Stomach (tissue), 9 donors: ENCODE data around the gene SYNPO. TPM values are rescaled to one million over a fixed set of nuclear protein-coding genes. Genes with fewer than 3 reads are reported as not detected.
A peak's percentile ranks its signal among the peaks of the same experiment; 100 is the strongest.

Experiments used
- DNase-seq, 2 donors: peaks; one replicate each; pipeline versions ENCODE4 v3.0.0 to v3.0.0-alpha.2; 2013 to 2019
- H3K27ac ChIP-seq, 5 donors: fragments of 200-600 bp in 4 of 5; sonication (generic) in 4 of 5; one replicate each; pipeline ENCODE4 v1.5.1; 2013 to 2019; ENCODE audit warnings: mild to moderate bottlenecking in 1 of 5, moderate library complexity in 1 of 5
- H3K27me3 ChIP-seq, 3 donors: fragments of 200-600 bp; sonication (generic); one replicate each; pipeline ENCODE4 v1.5.1; 2017 to 2019; ENCODE audit warnings: mixed run types in 1 of 3
- H3K36me3 ChIP-seq, 4 donors: fragments of 200-600 bp; sonication (generic); 1 replicate in 3 of 4; 2 replicates in 1 of 4; pipeline ENCODE4 v1.5.1; 2016 to 2019
- H3K4me1 ChIP-seq, 4 donors: fragments of 200-600 bp; sonication (generic); one replicate each; pipeline ENCODE4 v1.5.1; 2016 to 2019
- H3K4me3 ChIP-seq, 4 donors: fragments of 200-600 bp; sonication (generic) in 3 of 4; one replicate each; pipeline ENCODE4 v1.5.1; 2016 to 2019; ENCODE audit warnings: mild to moderate bottlenecking in 1 of 4
- H3K9me3 ChIP-seq, 4 donors: fragments of 200-600 bp; sonication (generic); one replicate each; pipeline ENCODE4 v1.5.1; 2016 to 2019
- EP300 ChIP-seq: sonication (generic); formaldehyde crosslinking; IDR thresholded peaks from one replicate; pipeline ENCODE4 v1.6.1; 2017; ENCODE audit warnings: antibody characterized with exemption
- POLR2A ChIP-seq, 4 donors: fragments of 450-650 bp; IDR thresholded peaks; one replicate each; pipeline ENCODE4 v1.6.1; 2016; ENCODE audit warnings: antibody characterized with exemption in 4 of 4, control low read depth in 2 of 4, mild to moderate bottlenecking in 1 of 4, moderate library complexity in 1 of 4
- POLR2AphosphoS5 ChIP-seq, 3 donors: sonication (generic); formaldehyde crosslinking; IDR thresholded peaks; one replicate each; pipeline ENCODE4 v1.6.1; 2016; ENCODE audit warnings: antibody characterized with exemption in 3 of 3
- WGBS, 5 donors: extraction: QIAGEN DNeasy Blood & Tissue Kit in 3 of 5; methylation state at CpG; one replicate each; pipeline versions ENCODE4 v1.1.5 to v1.1.7; 2013 to 2018; 5-methylcytosine and 5-hydroxymethylcytosine counted together
- intact Hi-C: fragments of 100-400 bp; cut with DNase I; formaldehyde crosslinking; loops from one replicate; pipeline ENCODE4 v1.15.1; 2023; ENCODE audit warnings: low total_unique reads
- polyA plus RNA-seq, 3 donors: library from polyadenylated mRNA; stranded (reverse); fragments of 200-250 nt; gene quantifications; one replicate each; pipeline ENCODE4 v1.2.3, GENCODE V29; 2013
- total RNA-seq, 5 donors: library from RNA; depleted of rRNA; stranded (reverse); fragments of >200 nt; gene quantifications; one replicate each; pipeline versions ENCODE4 v1.1.0 to v1.2.3, GENCODE V29; 2014 to 2016
- TF ChIP-seq, protein P1 (sequence below), 7 experiments: fragments of 450-650 bp in 4 of 7; fragments of 200-600 bp in 3 of 7; sonication (generic) in 3 of 7; IDR thresholded peaks; one replicate each; pipeline ENCODE4 v1.5.1; 2016 to 2019; ENCODE audit warnings: antibody characterized with exemption in 7 of 7, control low read depth in 2 of 7, mild to moderate bottlenecking in 1 of 7
- donor health status: healthy with polysubstance abuse.
- donor health status: Bipolar disorder and iron deficiency.
- donor health status: healthy.

The SYNPO gene
- total and polyA plus RNA-seq, 8 donors, result 3.7 to 52.7 (median 21.7) TPM

GRCh38 chr5:150616506-150616905 lies 24.0 kb upstream of the SYNPO start:
- H3K4me3 ChIP-seq, result no peak overlapping the region
- intact Hi-C loops, result no loop called here
- no peaks in the 10 kb centered on the region for H3K36me3 ChIP-seq
- H3K27me3 ChIP-seq, result no peaks in the 10 kb centered on the region
- WGBS, 5 donors, result 88 to 97% (median 95%) methylated on average over 1 of the region's 1 CpG
- H3K9me3 ChIP-seq, result no peaks in the 10 kb centered on the region
- peaks cover 73 to 84% (median 76%) of the 10 kb centered on the region in 4 donors for H3K4me1 ChIP-seq
- peak overlapping the region; percentile 79 to 89 (median 86) for H3K27ac ChIP-seq
- no peak for DNase-seq
- TF ChIP-seq EP300, result no peak
- no peak for TF ChIP-seq POLR2A (IDR thresholded peaks at IDR 0.05)
- no peak for TF ChIP-seq POLR2AphosphoS5 (IDR thresholded peaks at IDR 0.05)

GRCh38 chr5:150618163-150618562 lies 22.3 kb upstream of the SYNPO start:
- peak in 1 of 2 donors; percentile 64 for DNase-seq
- TF ChIP-seq, protein P1, sequence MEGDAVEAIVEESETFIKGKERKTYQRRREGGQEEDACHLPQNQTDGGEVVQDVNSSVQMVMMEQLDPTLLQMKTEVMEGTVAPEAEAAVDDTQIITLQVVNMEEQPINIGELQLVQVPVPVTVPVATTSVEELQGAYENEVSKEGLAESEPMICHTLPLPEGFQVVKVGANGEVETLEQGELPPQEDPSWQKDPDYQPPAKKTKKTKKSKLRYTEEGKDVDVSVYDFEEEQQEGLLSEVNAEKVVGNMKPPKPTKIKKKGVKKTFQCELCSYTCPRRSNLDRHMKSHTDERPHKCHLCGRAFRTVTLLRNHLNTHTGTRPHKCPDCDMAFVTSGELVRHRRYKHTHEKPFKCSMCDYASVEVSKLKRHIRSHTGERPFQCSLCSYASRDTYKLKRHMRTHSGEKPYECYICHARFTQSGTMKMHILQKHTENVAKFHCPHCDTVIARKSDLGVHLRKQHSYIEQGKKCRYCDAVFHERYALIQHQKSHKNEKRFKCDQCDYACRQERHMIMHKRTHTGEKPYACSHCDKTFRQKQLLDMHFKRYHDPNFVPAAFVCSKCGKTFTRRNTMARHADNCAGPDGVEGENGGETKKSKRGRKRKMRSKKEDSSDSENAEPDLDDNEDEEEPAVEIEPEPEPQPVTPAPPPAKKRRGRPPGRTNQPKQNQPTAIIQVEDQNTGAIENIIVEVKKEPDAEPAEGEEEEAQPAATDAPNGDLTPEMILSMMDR (IDR thresholded peaks at IDR 0.05), result no peak
- no peak for TF ChIP-seq POLR2AphosphoS5 (IDR thresholded peaks at IDR 0.05)
- no peak for TF ChIP-seq EP300
- no peak for TF ChIP-seq POLR2A (IDR thresholded peaks at IDR 0.05)
- Histone ChIP-seq H3K27ac (peak overlapping the region; percentile 34 to 88 (median 66)), H3K27me3 (no peaks in the 10 kb centered on the region), H3K36me3 (no peaks in the 10 kb centered on the region), H3K4me3 (no peak overlapping the region), H3K4me1 (peaks cover 59 to 71% (median 60%) of the 10 kb centered on the region in 4 donors), H3K9me3 (no peaks in the 10 kb centered on the region)
- intact Hi-C loops, result no loop called here
- WGBS, 5 donors, result 43 to 77% (median 45%) methylated on average over 9 of the region's 9 CpGs

DNA sequence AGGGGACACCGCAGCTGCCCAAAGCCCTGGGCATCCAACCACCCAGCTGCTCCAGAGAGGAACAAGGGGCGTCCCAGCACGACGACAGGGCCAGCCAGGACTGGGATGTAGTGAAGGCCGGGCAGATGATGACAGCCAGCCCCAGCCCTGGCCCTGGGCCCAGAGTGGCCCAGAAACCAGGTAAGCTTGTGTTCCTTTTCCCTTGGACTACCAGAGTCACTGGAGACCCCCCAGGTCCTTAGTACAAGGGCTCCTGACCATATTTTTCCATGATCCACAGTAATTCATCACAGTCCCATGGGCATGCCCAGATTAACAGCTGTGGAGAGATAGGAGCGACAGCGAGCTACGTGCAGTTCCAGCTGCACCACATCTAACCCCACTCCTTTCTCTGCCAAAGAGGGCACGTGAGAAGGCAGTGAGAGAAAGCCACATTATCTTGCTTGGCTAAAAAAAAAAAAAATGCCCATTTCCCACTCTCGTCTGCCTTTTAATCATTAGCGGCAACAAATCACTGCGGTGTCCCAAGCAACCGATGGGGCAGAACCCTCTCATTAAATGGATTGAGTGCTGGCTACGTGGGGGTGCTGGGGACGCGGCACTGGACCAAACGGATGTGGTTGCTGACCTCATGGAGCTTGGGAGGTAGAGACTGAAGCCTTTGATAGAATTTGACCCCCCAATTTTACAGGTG lies 21.7 kb upstream of the SYNPO start:
- Histone ChIP-seq H3K4me3 (no peak overlapping the region), H3K27me3 (no peaks in the 10 kb centered on the region), H3K27ac (peak overlapping the region; percentile 34 to 88 (median 66)), H3K4me1 (peaks cover 57 to 71% (median 59%) of the 10 kb centered on the region in 4 donors), H3K36me3 (no peaks in the 10 kb centered on the region), H3K9me3 (no peaks in the 10 kb centered on the region)
- 44 to 71% (median 53%) methylated on average over 12 to 17 of the region's 17 CpGs for WGBS, 5 donors
- intact Hi-C loops, result no loop called here
- DNase-seq, result peak in 1 of 2 donors; percentile 69
- no peak for TF ChIP-seq POLR2AphosphoS5 (IDR thresholded peaks at IDR 0.05)
- TF ChIP-seq EP300, result no peak
- TF ChIP-seq POLR2A (IDR thresholded peaks at IDR 0.05), result no peak
- TF ChIP-seq, protein P1 (IDR thresholded peaks at IDR 0.05), result no peak

GRCh38 chr5:150619359-150620230 lies 20.9 kb upstream of the SYNPO start:
- Histone ChIP-seq H3K4me3 (no peak overlapping the region), H3K27ac (peak overlapping the region; percentile 34 to 88 (median 66)), H3K27me3 (no peaks in the 10 kb centered on the region), H3K4me1 (peaks cover 53 to 70% (median 58%) of the 10 kb centered on the region in 4 donors), H3K36me3 (no peaks in the 10 kb centered on the region), H3K9me3 (no peaks in the 10 kb centered on the region)
- DNase-seq, result peak in 1 of 2 donors; percentile 73
- WGBS, 5 donors, result 67 to 82% (median 70%) methylated on average over 23 to 24 of the region's 24 CpGs
- intact Hi-C loops, result no loop called here
- TF ChIP-seq POLR2AphosphoS5 (IDR thresholded peaks at IDR 0.05) (no peak), EP300 (no peak)
- TF ChIP-seq, protein P1 (IDR thresholded peaks at IDR 0.05), result no peak
